GM19238 (cell line): Measurements from ENCODE around the gene EPPIN.

Source experiments
- DNase-seq: peaks from one replicate; pipeline ENCODE4 v3.0.0; 2011; ENCODE audit warnings: low spot score; ENCODE audit not compliant: insufficient read length

Gene EPPIN

GRCh38 chr20:45538209-45538799 lies 8.9 kb downstream of the EPPIN start:
- no peak for DNase-seq

GRCh38 chr20:45527294-45527693 lies 19.9 kb downstream of the EPPIN start:
- DNase-seq = no peak

- DNase-seq = no peak
These were observed 23.4 kb downstream of the EPPIN start for GRCh38 chr20:45523821-45524220.

GRCh38 chr20:45518282-45518681 lies 28.9 kb downstream of the EPPIN start:
- no peak for DNase-seq

- no peak for DNase-seq
These were observed 31.9 kb downstream of the EPPIN start, which contains the start of gene SPINT3 for GRCh38 chr20:45515147-45515913. SPINT3 (minus strand) TSS chr20:45515622; CDS start chr20:45515608, 14 bp downstream.

- DNase-seq = no peak
These were observed 36.8 kb downstream of the EPPIN start for GRCh38 chr20:45510242-45510862.

- DNase-seq = no peak
These were observed 38.1 kb downstream of the EPPIN start for GRCh38 chr20:45509091-45509490.

GRCh38 chr20:45508068-45508886 lies 38.9 kb downstream of the EPPIN start:
- no peak for DNase-seq

- DNase-seq = no peak
These were observed 40.0 kb downstream of the EPPIN start for GRCh38 chr20:45507011-45507820.

- no peak for DNase-seq
These were observed 40.8 kb downstream of the EPPIN start for GRCh38 chr20:45506398-45506797.

- no peak for DNase-seq
These were observed 43.8 kb downstream of the EPPIN start for GRCh38 chr20:45503403-45503802.

GRCh38 chr20:45502561-45502960 lies 44.6 kb downstream of the EPPIN start:
- DNase-seq = no peak

- DNase-seq = no peak
These were observed 45.6 kb downstream of the EPPIN start for GRCh38 chr20:45501600-45501999.

- no peak for DNase-seq
These were observed 47.2 kb downstream of the EPPIN start for GRCh38 chr20:45500022-45500421.

GRCh38 chr20:45497971-45498494 lies 49.2 kb downstream of the EPPIN start:
- DNase-seq = no peak

GRCh38 chr20:45496166-45496565 lies 51.0 kb downstream of the EPPIN start:
- DNase-seq = no peak

- no peak for DNase-seq
These were observed 51.7 kb downstream of the EPPIN start for GRCh38 chr20:45495501-45495941.
